Inflammatory macrophage treated with lipopolysaccharide for 1 hour (primary cell): ENCODE results near the gene IL2RG.

Experiments
- DNase-seq, 2 donors: peaks; one replicate each; pipeline ENCODE4 v3.0.0-alpha.2; 2020 to 2022

The IL2RG gene

DNA sequence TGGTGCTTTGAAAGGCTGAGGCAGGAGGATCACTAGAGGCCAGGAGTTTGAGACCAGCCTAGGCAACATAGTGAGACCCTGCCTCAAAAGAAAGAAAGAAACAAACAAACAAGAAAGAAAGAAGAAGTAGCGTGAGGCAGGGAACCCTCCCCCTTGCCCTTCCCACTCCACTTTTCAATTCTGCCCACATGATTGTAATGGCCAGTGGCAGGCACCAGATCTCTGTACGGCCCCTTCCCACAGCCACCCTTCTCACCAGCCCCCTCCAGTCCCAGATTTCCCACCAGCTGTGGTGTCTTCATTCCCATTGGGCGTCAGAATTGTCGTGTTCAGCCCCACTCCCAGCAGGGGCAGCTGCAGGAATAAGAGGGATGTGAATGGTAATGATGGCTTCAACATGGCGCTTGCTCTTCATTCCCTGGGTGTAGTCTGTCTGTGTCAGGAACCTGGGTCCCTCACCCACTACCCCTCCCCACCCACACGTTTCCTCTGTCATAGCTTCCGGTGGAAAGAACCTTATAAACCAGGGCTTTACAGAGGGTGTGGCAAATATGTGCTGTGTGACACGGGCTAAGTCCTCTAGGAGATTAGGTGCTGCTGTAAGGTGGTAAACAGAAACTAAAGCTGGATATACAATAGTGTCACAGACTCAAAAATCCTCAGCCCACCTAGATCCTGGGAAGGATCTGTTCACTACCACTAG, at the start of gene IL2RG:
TSS of gene IL2RG (minus strand) at position 437 of the 703 bp plus-strand sequence. CDS start at position 399, 38 bp downstream.
- peak; percentile 76 to 86 for DNase-seq

DNA sequence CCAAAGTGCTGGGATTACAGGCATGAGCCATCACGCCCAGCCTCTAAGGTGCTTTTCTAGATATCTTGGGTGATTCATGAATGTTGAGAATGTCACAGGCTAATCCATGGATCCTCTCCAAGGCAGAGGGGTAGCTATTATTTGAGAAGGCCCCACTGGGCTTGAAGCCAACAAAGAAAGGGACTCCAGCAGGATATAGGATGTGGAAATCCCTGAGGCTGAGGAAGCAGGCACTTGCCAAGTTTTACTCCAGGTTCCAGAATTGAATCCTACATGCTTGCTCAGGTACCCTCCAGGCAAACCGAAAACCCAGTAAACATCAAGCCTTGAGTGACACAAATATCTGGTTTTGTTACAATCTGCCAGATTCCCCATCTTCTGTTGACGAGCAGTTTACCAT, 49.1 kb upstream of the IL2RG start:
- DNase-seq: no peak

DNA sequence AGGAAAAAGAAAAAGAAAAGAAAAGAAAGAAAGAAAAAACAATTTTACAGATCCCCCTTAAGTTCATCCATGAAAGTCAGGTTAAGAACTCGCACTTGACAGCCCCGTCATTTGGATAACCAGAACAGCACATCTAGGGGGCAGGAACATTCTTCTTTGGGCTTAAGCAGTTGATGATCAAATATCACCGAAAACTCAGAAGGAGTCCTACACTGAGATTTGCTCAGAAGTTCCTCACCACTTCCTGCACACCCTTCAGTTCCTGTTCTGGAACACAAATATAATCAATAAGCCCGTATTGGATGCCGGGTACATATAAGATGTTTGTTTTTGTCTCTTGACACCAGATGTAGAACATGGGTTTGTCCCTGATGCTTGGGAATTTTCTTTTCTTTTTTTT, 48.0 kb upstream of the IL2RG start:
- DNase-seq: no peak

DNA sequence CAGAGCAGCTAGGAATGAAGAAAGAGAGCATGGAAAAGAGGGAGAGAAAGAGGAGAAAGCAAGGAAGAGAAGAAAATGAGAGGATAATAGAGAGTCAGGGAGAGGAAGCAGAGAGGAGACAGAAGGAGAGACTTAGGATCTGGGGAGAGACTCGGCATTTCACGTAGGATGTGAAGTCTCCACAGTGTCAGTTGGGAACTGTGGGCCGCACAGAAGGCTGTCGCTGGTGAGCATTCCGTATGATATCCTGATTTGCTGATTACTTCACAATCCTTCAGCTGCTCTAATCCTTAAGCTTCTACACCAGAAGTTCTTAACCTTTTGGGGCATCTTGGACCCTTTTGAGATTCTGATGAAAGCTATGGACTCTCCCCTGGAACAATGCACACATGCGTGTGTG, 47.2 kb upstream of the IL2RG start:
- no peak for DNase-seq

DNA sequence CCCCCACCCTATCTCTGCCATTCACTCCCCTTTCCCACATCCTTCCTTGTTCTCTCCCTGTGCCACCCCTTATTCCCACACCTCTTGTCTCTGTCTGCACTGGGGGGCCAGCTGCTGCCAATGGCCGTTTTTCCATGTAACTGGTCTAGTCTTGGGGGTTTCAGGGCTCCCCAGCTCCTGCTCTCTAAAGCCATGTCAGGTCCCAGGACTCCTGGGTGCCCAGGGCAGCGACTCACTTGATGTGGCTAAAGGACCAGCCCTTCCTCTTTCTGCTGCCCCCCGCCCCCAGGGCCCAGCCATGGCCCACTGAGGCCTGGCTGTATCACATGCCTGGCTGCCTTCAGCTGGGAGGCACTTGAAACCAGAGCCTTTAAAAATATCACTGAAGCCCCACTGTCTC, 43.3 kb upstream of the IL2RG start:
- DNase-seq: no peak

DNA sequence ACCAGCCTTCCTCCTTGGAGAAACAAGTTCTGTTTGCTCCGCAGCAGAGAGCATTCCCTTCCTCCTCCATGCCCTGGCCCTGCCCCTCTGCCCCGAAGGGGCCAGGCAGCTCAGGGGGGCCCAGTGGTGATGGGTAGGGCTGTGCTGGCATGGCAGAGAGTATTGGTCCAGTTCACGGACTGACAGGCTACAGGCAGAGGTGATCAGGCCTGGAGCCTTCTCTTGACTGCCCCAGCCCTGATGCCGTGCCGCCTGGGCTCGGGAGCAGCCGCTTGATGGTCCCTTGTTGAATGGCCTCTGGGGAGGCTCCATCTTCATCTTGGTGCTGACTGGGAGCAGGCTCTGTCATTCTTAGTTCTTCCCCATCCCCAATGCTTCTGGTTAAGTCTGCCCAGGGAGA, 42.8 kb upstream of the IL2RG start:
- no peak for DNase-seq

DNA sequence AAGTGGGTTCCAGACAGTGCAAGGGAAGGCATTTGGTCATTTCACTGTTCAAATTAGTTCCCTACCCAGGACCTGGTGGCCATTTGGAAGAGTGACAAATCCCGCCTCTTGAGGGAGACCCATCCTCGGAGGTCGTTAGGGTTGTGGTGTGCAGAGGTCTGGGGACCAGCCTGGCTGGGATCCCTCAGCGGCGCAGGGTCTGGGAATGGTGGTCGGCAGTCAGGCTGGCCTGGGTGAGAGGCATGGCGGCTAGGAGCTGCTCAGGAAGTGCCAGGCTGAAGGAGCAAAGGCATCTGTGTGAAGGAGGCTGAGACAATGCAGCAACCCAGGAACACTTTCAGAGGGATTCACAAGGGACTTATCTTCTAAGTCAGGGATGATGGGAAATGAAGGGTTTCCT, 40.0 kb upstream of the IL2RG start:
- no peak for DNase-seq

DNA sequence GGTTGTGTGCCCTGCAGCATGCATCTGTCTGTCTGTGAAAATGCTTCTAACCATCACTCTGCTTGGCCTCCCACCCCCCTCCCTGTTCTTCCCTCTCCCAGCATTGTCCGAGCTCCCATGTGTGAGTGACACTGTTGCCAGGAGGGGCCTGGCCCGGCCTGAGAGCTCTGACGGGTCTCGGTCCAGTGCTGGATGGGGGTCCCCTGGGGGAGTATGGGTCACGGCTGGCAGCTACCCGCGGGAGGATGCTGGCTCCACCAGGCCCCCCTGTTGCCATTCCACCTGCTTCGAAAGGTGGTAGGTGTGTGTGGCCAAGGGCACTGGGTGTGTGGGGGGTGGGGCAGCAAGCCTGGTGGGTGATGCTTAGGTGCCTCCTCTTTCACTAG, 36.9 kb upstream of the IL2RG start:
- DNase-seq: no peak

DNA sequence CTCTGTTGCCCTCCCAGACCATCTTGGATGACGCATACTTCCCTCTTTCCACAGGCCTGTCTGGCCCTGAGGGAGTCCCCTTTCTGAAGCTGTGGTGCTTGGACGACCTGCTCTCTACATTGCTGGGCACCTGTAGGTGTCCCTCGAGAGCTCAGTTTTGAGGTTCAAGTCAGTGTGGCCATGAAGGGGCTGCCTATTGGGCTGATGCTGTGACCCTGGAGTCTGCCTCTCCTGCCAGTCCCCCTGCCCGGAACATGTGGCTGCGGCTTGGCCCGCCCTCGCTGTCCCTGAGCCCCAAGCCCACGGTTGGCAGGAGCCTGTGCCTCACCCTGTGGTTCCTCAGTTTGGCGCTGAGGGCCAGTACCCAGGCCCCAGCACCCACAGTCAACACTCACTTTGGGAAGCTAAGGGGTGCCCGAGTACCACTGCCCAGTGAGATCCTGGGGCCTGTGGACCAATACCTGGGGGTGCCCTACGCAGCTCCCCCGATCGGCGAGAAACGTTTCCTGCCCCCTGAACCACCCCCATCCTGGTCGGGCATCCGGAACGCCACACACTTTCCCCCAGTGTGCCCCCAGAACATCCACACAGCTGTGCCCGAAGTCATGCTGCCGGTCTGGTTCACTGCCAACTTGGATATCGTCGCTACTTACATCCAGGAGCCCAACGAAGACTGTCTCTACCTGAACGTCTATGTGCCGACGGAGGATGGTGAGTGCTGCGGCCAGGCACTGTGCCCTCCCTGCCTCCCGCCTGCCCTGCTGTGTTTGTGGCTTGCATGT, 36.3 kb upstream of the IL2RG start:
- DNase-seq: peak in 1 of 2 donors; percentile 19

DNA sequence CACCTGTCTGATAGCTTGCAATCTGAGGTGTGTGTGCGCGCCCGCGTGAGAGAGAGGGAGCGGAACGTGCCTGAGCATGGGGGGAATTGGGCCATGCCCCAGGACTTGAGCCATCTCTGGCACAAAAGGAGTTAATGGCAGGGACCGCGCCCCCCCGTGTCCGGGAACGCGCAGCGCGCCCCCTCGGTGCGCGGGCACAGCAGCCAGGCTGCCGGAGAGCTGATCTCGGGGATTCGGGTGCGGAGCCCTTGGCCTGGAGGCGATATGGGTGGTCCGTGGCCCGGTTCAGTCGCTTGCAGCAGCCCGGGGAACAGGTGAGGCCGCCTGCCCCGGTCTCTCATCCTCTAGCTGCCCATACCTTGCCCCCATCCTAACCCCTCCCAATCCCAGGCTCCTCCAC, 33.3 kb upstream of the IL2RG start, which contains the start of gene NLGN3:
TSS of gene NLGN3 (plus strand) at position 191 of the 400 bp plus-strand sequence. CDS start 2,909 bp downstream, outside the sequence.
- no peak for DNase-seq

DNA sequence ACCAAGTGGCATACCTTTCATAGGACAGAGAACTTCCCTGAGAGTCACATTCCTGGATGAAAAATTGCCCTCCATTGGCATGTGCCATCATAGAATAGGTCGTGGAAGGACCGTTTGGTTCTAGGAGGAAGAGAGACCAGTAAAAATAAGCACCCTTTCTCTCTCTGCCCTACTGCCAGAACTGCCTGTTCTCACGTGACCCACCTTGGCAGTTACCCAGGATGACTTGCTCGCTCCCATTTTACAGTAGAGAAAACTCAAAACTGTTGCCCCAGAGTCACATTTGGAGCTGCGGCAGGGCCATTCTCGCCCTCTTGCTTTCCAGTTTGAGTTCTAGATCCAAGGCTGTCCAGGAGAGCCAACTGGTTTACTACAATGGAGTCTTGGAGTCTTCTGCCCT, 32.1 kb upstream of the IL2RG start:
- DNase-seq: no peak

DNA sequence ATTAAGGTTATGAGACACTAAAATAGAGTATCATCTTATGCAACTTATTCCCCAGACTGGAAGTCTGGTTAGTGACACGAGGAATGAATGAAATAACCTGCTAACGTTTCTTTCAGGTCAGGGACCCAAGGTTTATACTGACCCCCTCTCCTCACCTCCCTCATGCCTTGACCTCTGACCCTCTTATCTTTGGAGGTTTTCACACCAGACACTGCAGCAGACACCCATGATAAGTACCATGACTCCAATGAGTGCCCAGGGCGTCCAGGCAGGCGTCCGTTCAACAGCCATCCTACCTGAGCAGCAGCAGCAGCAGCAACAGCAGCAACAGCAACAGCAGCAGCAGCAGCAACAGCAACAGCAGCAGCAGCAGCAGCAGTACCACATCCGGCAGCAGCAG, 29.1 kb upstream of the IL2RG start:
- DNase-seq: no peak

DNA sequence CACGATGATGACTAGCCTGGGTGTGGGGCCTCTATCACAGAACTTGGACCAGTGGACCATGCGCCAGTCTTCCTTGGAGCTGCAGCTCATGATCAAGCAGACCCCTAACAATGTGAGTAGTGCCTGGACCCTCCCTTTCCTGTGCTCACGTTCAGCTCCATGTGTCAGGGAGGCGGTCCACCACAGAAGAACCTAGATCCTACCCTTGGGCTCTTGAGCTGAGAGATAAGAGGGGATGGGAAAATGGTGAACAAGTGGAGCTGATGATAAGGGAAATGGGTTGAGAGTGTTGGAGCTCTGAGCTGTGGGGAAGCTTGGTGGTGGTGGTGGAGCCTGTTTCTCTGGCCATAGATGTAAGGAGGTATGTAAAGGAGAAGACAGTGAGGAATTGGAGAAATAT, 20.1 kb upstream of the IL2RG start:
- DNase-seq: no peak

DNA sequence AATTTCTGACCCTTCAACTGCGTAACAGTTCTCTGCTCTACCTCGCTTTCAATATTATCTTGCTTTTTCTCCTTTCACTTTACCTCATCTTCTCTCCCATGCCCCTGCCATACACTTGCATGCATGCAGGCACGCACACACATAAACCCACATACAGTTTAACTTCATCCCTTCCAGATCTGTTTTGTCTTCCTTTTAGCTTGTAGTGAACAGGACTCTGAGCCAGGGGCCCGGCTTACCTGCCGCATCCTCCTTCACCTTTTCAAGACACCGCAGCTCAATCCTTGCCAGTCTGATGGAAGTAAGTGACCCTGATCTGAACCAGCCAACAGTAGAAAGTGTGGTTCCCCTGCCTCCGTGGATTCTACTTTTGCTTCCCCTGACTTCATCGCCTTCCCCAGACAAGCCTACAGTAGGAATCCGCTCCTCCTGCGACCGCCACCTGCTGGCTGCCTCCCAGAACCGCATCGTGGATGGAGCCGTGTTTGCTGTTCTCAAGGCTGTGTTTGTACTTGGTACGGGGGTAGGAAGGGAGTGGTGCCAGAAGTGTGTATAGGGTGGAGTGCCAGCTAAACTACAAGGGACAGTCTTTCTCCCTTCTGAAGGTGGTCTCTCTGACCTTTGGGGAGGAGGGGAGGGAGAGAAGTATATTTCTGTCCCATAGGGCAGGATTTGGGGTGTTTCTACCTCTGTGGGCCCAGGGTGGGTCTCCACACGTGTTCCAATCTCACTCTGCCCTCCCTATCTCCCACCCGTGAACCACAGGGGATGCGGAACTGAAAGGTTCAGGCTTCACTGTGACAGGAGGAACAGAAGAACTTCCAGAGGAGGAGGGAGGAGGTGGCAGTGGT, 17.8 kb upstream of the IL2RG start:
- DNase-seq: peak; percentile 54 to 78

DNA sequence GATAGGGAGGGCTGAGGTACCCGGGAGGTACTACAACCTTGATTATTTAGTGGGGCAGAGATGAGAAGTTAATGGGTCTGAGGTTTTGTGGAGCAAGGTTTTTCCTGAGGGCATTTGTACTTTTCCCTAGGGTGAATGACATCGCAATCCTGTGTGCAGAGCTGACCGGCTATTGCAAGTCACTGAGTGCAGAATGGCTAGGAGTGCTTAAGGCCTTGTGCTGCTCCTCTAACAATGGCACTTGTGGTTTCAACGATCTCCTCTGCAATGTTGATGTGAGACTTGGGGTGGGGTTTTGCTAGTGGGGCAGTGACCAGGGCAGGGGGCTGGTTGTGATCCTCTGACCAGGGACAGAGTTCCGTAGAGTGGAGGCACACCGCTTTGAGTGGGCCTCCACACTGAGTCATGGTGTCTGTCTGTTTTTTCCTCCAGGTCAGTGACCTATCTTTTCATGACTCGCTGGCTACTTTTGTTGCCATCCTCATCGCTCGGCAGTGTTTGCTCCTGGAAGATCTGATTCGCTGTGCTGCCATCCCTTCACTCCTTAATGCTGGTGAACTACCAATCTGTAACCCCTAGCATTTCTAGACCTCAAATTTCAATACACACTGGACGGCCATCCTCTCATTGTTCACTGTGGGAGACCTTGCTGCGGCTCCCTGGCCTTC, 16.9 kb upstream of the IL2RG start:
- no peak for DNase-seq

DNA sequence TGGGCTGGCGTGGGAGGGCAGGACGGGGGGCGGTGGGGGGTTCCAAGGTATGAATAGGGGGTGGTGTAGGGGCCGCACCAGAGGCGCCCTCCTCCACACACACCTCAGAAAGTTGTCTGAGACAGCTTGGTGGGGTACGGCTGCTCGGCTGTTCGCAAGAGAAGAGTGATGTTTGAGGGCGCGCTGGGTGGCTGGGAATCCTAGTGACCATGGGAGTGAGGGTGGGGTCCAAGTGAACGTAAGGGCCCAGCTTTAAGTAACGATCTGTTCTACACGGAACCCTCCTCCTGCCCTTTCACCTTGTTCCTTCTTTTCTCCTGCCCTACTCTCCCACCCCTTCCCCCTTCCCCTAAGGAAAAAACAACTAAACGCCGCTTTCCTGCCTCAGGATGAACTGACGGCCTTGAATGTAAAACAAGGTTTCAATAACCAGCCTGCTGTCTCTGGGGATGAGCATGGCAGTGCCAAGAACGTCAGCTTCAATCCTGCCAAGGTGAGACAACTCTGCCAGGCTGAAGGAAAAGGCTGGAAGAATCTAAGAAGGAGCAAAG, 7.7 kb upstream of the IL2RG start:
- DNase-seq: no peak

DNA sequence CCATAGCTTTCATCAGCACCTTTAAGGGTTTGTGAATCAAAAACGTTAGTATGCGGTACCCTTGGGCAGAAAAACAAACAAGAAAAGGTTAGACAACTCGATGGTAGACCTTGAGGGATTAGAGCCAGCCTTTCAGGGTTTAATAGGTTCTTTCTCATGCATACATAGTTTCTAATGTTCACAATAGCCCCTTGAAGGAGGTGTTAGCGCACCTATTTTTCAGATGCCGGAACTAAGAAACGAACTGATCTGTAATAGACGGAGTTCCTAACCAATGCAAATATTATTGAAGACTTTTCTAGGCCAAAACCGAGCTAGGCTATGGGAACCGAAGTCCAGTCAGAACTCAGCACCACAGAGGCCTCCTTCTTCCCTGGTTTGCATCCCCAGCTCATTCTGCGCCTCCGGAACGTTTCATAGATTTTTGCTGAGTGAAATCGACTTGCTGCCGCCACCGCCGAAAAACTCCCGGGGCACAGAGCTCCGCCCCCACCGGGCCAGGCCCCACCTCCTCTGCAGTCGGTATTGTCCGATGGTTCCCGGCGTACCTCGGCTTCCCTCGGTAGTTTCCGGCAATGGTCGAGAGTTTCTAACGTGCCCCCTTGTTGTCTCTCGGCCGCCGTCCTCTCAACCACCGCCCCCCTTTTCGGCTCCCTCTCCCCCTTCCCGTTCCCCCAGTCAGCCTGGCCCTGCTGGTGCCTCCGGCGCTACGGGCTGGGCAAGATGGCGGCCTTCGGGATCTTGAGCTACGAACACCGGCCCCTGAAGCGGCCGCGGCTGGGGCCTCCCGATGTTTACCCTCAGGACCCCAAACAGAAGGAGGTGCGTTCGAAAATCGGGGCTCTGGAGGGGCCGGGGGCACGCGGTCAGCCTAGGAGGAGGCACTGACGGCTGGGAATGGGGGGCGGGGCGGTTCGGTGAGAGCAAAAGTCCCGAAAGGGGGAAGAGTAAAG, 6.9 kb upstream of the IL2RG start, which contains the start of gene MED12:
TSS of gene MED12 (plus strand) at position 565 of the 953 bp plus-strand sequence. CDS start at position 724, 159 bp downstream.
- peak; percentile 61 to 73 for DNase-seq

DNA sequence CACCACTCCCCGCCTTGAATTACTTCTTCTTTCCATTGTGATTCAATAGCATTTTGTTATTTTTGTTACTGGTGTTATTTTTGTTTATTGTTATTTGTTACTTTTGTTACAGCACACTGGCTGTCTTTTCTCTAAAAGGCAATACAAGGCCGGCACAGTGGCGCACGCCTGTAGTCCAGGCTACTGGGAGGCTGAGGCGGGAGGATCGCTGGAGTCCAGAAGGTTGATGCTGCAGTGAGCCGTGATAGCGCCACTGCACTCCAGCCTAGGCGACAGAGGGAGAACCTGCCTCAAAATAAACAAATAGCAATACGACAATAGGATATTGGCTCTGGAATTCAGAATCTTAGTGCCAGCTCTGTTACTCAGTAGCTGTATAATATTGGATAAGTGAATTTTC, 6.0 kb upstream of the IL2RG start:
- no peak for DNase-seq

DNA sequence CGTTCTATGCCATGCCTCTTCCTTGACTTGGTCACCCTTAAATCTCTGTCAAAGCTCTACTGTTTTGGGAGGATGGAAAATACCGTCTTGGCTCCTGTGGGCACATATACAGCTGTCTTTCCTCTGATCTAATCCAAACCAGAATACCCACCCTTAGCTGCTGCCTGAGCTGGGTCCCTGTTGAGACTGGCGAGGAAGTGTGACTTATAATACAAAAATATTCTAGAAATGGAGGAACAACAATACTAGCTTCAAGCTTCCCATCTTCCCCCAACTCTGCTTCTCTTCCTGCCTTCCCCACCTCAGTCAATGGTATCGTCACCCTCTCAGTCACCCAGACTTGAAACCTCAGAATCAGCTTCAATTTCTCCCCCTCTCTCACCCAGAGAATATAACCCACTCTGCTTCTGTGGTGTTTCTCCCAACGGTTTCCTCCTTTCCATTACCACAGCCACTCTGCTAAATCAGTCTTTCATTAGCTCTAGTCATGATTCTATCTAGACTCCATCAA, 599 bp upstream of the IL2RG start:
- DNase-seq: no peak

DNA sequence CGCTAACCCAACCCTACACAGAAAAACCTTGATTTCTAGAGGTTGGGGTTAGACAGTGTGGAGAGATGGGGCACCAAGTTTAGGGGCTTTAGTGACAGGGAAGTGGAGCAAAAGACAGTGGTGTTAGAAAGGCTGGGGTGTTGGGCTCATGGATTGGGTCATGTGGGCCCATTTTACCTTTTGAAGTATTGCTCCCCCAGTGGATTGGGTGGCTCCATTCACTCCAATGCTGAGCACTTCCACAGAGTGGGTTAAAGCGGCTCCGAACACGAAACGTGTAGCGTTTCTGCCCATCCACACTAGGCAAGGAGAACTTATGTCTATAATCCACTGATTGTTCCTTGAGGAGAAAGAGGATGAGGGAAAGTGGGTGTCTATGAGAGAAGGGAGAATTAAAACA, 2.3 kb downstream of the IL2RG start:
- DNase-seq: no peak

DNA sequence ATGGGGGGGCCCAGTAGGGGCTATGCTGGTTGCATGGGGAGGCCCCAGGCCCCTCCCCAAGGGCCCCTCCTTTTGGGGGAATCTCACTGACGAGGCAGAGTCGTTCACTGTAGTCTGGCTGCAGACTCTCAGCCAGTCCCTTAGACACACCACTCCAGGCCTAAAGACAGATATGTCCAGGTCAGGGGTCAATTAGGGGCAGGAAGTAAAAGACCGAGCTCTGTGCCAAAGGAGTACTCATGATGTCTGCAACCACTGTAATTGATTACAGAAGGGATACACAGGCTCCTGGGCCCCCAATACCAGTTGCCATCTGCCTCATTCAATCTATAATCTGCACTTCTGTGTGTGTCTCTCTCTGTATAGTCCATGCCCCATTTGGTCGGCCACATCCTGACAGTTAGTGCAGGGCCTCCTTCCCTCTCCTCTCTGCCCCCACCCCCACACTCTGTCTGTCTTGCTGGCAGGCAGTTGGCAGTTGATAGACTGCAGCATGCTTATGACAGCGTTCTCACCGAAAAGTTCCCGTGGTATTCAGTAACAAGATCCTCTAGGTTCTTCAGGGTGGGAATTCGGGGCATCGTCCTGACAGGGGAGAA, 3.5 kb downstream of the IL2RG start:
- no peak for DNase-seq
